IgD-negative memory B cell (primary cell): ENCODE measurements around the gene DUS2. TPM values are rescaled to one million over a fixed set of nuclear protein-coding genes. Genes with fewer than 3 reads are reported as not detected.

Experiments used
- H3K27ac Mint-ChIP-seq, 3 donors: one replicate each; pipeline ENCODE4 v1.8.0; 2020 to 2022; ENCODE audit warnings: mild to moderate bottlenecking in 3 of 3, mixed read lengths in 3 of 3, moderate library complexity in 1 of 3
- H3K27me3 Mint-ChIP-seq: one replicate; pipeline ENCODE4 v1.8.0; 2021; ENCODE audit warnings: mixed read lengths
- H3K36me3 Mint-ChIP-seq: one replicate; pipeline ENCODE4 v1.8.0; 2020; ENCODE audit warnings: mild to moderate bottlenecking, mixed read lengths
- H3K4me1 Mint-ChIP-seq, 3 donors: one replicate each; pipeline ENCODE4 v1.8.0; 2020 to 2022; ENCODE audit warnings: mixed read lengths in 3 of 3, mild to moderate bottlenecking in 1 of 3
- H3K4me3 Mint-ChIP-seq, 4 donors: one replicate each; pipeline ENCODE4 v1.8.0; 2020 to 2022; ENCODE audit warnings: mild to moderate bottlenecking in 4 of 4, mixed read lengths in 4 of 4, moderate library complexity in 3 of 4
- H3K9me3 Mint-ChIP-seq, 3 donors: one replicate each; pipeline ENCODE4 v1.8.0; 2020 to 2021; ENCODE audit warnings: mixed read lengths in 3 of 3, mild to moderate bottlenecking in 1 of 3
- polyA plus RNA-seq: library from polyadenylated mRNA; unstranded; fragments of 300-500 nt; fragmentation: Illumina TruSeq; gene quantifications from one replicate; pipeline ENCODE4 v1.2.3, GENCODE V29; 2021

Gene DUS2
- polyA plus RNA-seq, 1 donor from 2014 or later = 68.3 TPM

- peaks cover 3% of the 10 kb centered on the region for H3K36me3 Mint-ChIP-seq
- H3K27me3 Mint-ChIP-seq = no peaks in the 10 kb centered on the region
- peaks cover 20 to 37% (median 33%) of the 10 kb centered on the region in 3 donors for H3K4me1 Mint-ChIP-seq
- no peak overlapping the region for H3K4me3 Mint-ChIP-seq
- H3K9me3 Mint-ChIP-seq = no peaks in the 10 kb centered on the region
- H3K27ac Mint-ChIP-seq = peak overlapping the region in 1 of 3 donors; percentile 0
These were observed 24.9 kb downstream of the DUS2 start for GRCh38 chr16:68047987-68048386.

- H3K4me1 Mint-ChIP-seq = peaks cover 13 to 33% (median 29%) of the 10 kb centered on the region in 3 donors
- H3K27me3 Mint-ChIP-seq = no peaks in the 10 kb centered on the region
- no peaks in the 10 kb centered on the region for H3K9me3 Mint-ChIP-seq
- H3K27ac Mint-ChIP-seq = no peak overlapping the region
- peaks cover 3% of the 10 kb centered on the region for H3K36me3 Mint-ChIP-seq
- H3K4me3 Mint-ChIP-seq = no peak overlapping the region
These were observed 26.4 kb downstream of the DUS2 start for GRCh38 chr16:68049449-68049848.

- H3K36me3 Mint-ChIP-seq = peaks cover 9% of the 10 kb centered on the region
- no peaks in the 10 kb centered on the region for H3K27me3 Mint-ChIP-seq
- no peak overlapping the region for H3K27ac Mint-ChIP-seq
- H3K4me3 Mint-ChIP-seq = no peak overlapping the region
- peaks cover 5 to 12% (median 8%) of the 10 kb centered on the region in 3 donors for H3K4me1 Mint-ChIP-seq
- no peaks in the 10 kb centered on the region for H3K9me3 Mint-ChIP-seq
These were observed 32.3 kb downstream of the DUS2 start for GRCh38 chr16:68055395-68055794.

- Mint-ChIP-seq H3K4me3 (peak overlapping the region in 1 of 4 donors; percentile 34), H3K27ac (peak overlapping the region in 1 of 3 donors; percentile 33), H3K36me3 (peaks cover 10% of the 10 kb centered on the region), H3K4me1 (peaks cover 2 to 9% (median 4%) of the 10 kb centered on the region in 3 donors), H3K9me3 (no peaks in the 10 kb centered on the region), H3K27me3 (no peaks in the 10 kb centered on the region)
These were observed 36.7 kb downstream of the DUS2 start for GRCh38 chr16:68059804-68060203.

GRCh38 chr16:68061396-68061795 is 38.3 kb downstream of the DUS2 start:
- Mint-ChIP-seq H3K27me3 (no peaks in the 10 kb centered on the region), H3K9me3 (no peaks in the 10 kb centered on the region), H3K4me3 (no peak overlapping the region)

GRCh38 chr16:68062910-68063393 is 39.9 kb downstream of the DUS2 start:
- Mint-ChIP-seq H3K9me3 (no peaks in the 10 kb centered on the region), H3K4me3 (no peak overlapping the region), H3K27ac (no peak overlapping the region), H3K27me3 (no peaks in the 10 kb centered on the region), H3K4me1 (peaks cover 3 to 13% (median 6%) of the 10 kb centered on the region in 3 donors), H3K36me3 (peaks cover 13% of the 10 kb centered on the region)

More at GRCh38 chr16:68061396-68061795, 38.3 kb downstream of the DUS2 start:
- H3K27ac Mint-ChIP-seq = no peak overlapping the region
- peaks cover 3 to 12% (median 6%) of the 10 kb centered on the region in 3 donors for H3K4me1 Mint-ChIP-seq
- H3K36me3 Mint-ChIP-seq = peaks cover 11% of the 10 kb centered on the region

- H3K9me3 Mint-ChIP-seq = no peaks in the 10 kb centered on the region
- H3K27me3 Mint-ChIP-seq = no peaks in the 10 kb centered on the region
- H3K4me1 Mint-ChIP-seq = peaks cover 6 to 17% (median 7%) of the 10 kb centered on the region in 3 donors
- peak overlapping the region in 1 of 4 donors; percentile 30 for H3K4me3 Mint-ChIP-seq
- H3K36me3 Mint-ChIP-seq = peaks cover 13% of the 10 kb centered on the region
- peak overlapping the region in 1 of 3 donors; percentile 39 for H3K27ac Mint-ChIP-seq
These were observed 41.8 kb downstream of the DUS2 start for GRCh38 chr16:68064791-68065365.

GRCh38 chr16:68065716-68066305 is 42.7 kb downstream of the DUS2 start:
- Mint-ChIP-seq H3K36me3 (peaks cover 11% of the 10 kb centered on the region), H3K27me3 (no peaks in the 10 kb centered on the region), H3K4me1 (peaks cover 15 to 27% (median 16%) of the 10 kb centered on the region in 3 donors), H3K27ac (no peak overlapping the region), H3K4me3 (no peak overlapping the region), H3K9me3 (no peaks in the 10 kb centered on the region)

GRCh38 chr16:68066763-68067162 is 43.7 kb downstream of the DUS2 start:
- H3K36me3 Mint-ChIP-seq = peaks cover 10% of the 10 kb centered on the region
- no peak overlapping the region for H3K27ac Mint-ChIP-seq
- no peaks in the 10 kb centered on the region for H3K27me3 Mint-ChIP-seq
- H3K4me3 Mint-ChIP-seq = no peak overlapping the region
- H3K4me1 Mint-ChIP-seq = peaks cover 21 to 30% (median 23%) of the 10 kb centered on the region in 3 donors
- no peaks in the 10 kb centered on the region for H3K9me3 Mint-ChIP-seq

- no peaks in the 10 kb centered on the region for H3K27me3 Mint-ChIP-seq
- peaks cover 17% of the 10 kb centered on the region for H3K36me3 Mint-ChIP-seq
- H3K27ac Mint-ChIP-seq = no peak overlapping the region
- peak overlapping the region in 2 of 4 donors; percentile 18 to 33 for H3K4me3 Mint-ChIP-seq
- H3K4me1 Mint-ChIP-seq = peaks cover 28 to 38% (median 31%) of the 10 kb centered on the region in 3 donors
- H3K9me3 Mint-ChIP-seq = no peaks in the 10 kb centered on the region
These were observed 45.8 kb downstream of the DUS2 start for GRCh38 chr16:68068926-68069325.

GRCh38 chr16:68069511-68070248 is 46.6 kb downstream of the DUS2 start:
- Mint-ChIP-seq H3K27ac (peak overlapping the region in 1 of 3 donors; percentile 66), H3K36me3 (peaks cover 17% of the 10 kb centered on the region), H3K4me1 (peaks cover 31 to 40% (median 39%) of the 10 kb centered on the region in 3 donors), H3K9me3 (no peaks in the 10 kb centered on the region), H3K27me3 (no peaks in the 10 kb centered on the region), H3K4me3 (peak overlapping the region in 1 of 4 donors; percentile 49)

- peaks cover 32 to 43% (median 42%) of the 10 kb centered on the region in 3 donors for H3K4me1 Mint-ChIP-seq
- H3K9me3 Mint-ChIP-seq = no peaks in the 10 kb centered on the region
- no peaks in the 10 kb centered on the region for H3K27me3 Mint-ChIP-seq
- peak overlapping the region; percentile 34 to 89 (median 66) for H3K27ac Mint-ChIP-seq
- peaks cover 15% of the 10 kb centered on the region for H3K36me3 Mint-ChIP-seq
- peak overlapping the region in 2 of 4 donors; percentile 8 to 81 for H3K4me3 Mint-ChIP-seq
These were observed 47.2 kb downstream of the DUS2 start for GRCh38 chr16:68070249-68070730.

- no peaks in the 10 kb centered on the region for H3K9me3 Mint-ChIP-seq
- no peaks in the 10 kb centered on the region for H3K27me3 Mint-ChIP-seq
- H3K27ac Mint-ChIP-seq = peak overlapping the region; percentile 34 to 89 (median 66)
- peaks cover 15% of the 10 kb centered on the region for H3K36me3 Mint-ChIP-seq
- H3K4me1 Mint-ChIP-seq = peaks cover 32 to 49% (median 46%) of the 10 kb centered on the region in 3 donors
- peak overlapping the region in 3 of 4 donors; percentile 44 to 81 (median 80) for H3K4me3 Mint-ChIP-seq
These were observed 47.9 kb downstream of the DUS2 start for GRCh38 chr16:68070806-68071517.

- Mint-ChIP-seq H3K4me3 (peak overlapping the region in 1 of 4 donors; percentile 44), H3K4me1 (peaks cover 36 to 54% (median 50%) of the 10 kb centered on the region in 3 donors), H3K9me3 (no peaks in the 10 kb centered on the region), H3K27me3 (no peaks in the 10 kb centered on the region), H3K27ac (peak overlapping the region in 1 of 3 donors; percentile 89), H3K36me3 (peaks cover 13% of the 10 kb centered on the region)
These were observed 48.4 kb downstream of the DUS2 start for GRCh38 chr16:68071518-68071901.
